ENCODE results near the gene FIGN.

FIGN gene

GRCh38 chr2:163607630-163608029 lies 128.2 kb downstream of the FIGN start:
- no peak for DNase-seq

GRCh38 chr2:163606878-163607277 lies 128.9 kb downstream of the FIGN start:
- no peak for DNase-seq

- no peak for DNase-seq
Measured at GRCh38 chr2:163605779-163606178, 130.0 kb downstream of the FIGN start.

GRCh38 chr2:163604941-163605555 lies 130.8 kb downstream of the FIGN start:
- DNase-seq: no peak

GRCh38 chr2:163602196-163602595 lies 133.6 kb downstream of the FIGN start:
- DNase-seq: no peak

- DNase-seq: no peak
Measured at GRCh38 chr2:163601377-163601776, 134.4 kb downstream of the FIGN start.

- DNase-seq: no peak
Measured at GRCh38 chr2:163600801-163601200, 135.0 kb downstream of the FIGN start.

- no peak for DNase-seq
Measured at GRCh38 chr2:163595028-163595427, 140.8 kb downstream of the FIGN start.

GRCh38 chr2:163594497-163594896 lies 141.3 kb downstream of the FIGN start:
- no peak for DNase-seq

GRCh38 chr2:163593982-163594381 lies 141.8 kb downstream of the FIGN start:
- DNase-seq: no peak

- no peak for DNase-seq
Measured at GRCh38 chr2:163592954-163593622, 142.7 kb downstream of the FIGN start.

- DNase-seq: no peak
Measured at GRCh38 chr2:163591461-163591860, 144.3 kb downstream of the FIGN start.

GRCh38 chr2:163580757-163581156 lies 155.1 kb downstream of the FIGN start:
- DNase-seq: no peak

GRCh38 chr2:163574309-163574708 lies 161.5 kb downstream of the FIGN start:
- DNase-seq: no peak

- DNase-seq: no peak
Measured at GRCh38 chr2:163573652-163574051, 162.2 kb downstream of the FIGN start.

- DNase-seq: no peak
Measured at GRCh38 chr2:163572850-163573249, 163.0 kb downstream of the FIGN start.

- DNase-seq: no peak
Measured at GRCh38 chr2:163571423-163572102, 164.2 kb downstream of the FIGN start.

- no peak for DNase-seq
Measured at GRCh38 chr2:163570391-163570790, 165.4 kb downstream of the FIGN start.

- no peak for DNase-seq
Measured at GRCh38 chr2:163565192-163565591, 170.6 kb downstream of the FIGN start.

- DNase-seq: no peak
Measured at GRCh38 chr2:163564236-163564635, 171.6 kb downstream of the FIGN start.

- no peak for DNase-seq
Measured at GRCh38 chr2:163563336-163563735, 172.5 kb downstream of the FIGN start.

- DNase-seq: no peak
Measured at GRCh38 chr2:163558251-163559021, 177.4 kb downstream of the FIGN start.

- no peak for DNase-seq
Measured at GRCh38 chr2:163556511-163556910, 179.3 kb downstream of the FIGN start.

GRCh38 chr2:163554864-163555263 lies 180.9 kb downstream of the FIGN start:
- DNase-seq: no peak

All from NCI-H2107 (cell line).